Right lobe of liver (tissue), 6 donors: ENCODE data around the gene PGRMC2. TPM values are rescaled to one million over a fixed set of nuclear protein-coding genes. Genes with fewer than 3 reads are reported as not detected.
"Not testable (repeated sequence)": the region's sequence is repeated elsewhere in the genome, so short reads cannot be mapped to it uniquely, and the experiment has no call there.

Source experiments
- ATAC-seq, 4 donors: fragments of 200-7000 bp; cut with Tn5 transposase; one replicate each; pipeline ENCODE4 v1.9.1; 2020; ENCODE audit warnings: mild to moderate bottlenecking in 4 of 4, moderate library complexity in 4 of 4
- DNase-seq, 3 donors: peaks; one replicate each; pipeline ENCODE4 v3.0.0-alpha.2; 2020
- H3K27ac ChIP-seq, 3 donors: fragments of 200-600 bp; one replicate each; pipeline ENCODE4 v1.8.0; 2022
- H3K27me3 ChIP-seq, 2 donors: fragments of 200-600 bp; one replicate each; pipeline ENCODE4 v1.8.0; 2022
- H3K36me3 ChIP-seq, 4 donors: fragments of 200-600 bp; sonication (generic) in 1 of 4; one replicate each; pipeline versions ENCODE4 v1.5.1 to v1.8.0; 2017 to 2022; ENCODE audit warnings: control low read depth in 1 of 4
- H3K4me1 ChIP-seq, 4 donors: fragments of 200-600 bp; sonication (generic) in 1 of 4; one replicate each; pipeline versions ENCODE4 v1.5.1 to v1.8.0; 2017 to 2022; ENCODE audit warnings: control low read depth in 1 of 4
- H3K4me3 ChIP-seq, 3 donors: fragments of 200-600 bp; one replicate each; pipeline ENCODE4 v1.8.0; 2022
- H3K9me3 ChIP-seq, 4 donors: fragments of 200-600 bp; sonication (generic) in 1 of 4; one replicate each; pipeline versions ENCODE4 v1.5.1 to v1.8.0; 2017 to 2022; ENCODE audit warnings: control low read depth in 1 of 4
- CTCF ChIP-seq, 4 donors: fragments of 200-600 bp in 3 of 4; fragments of 450-650 bp in 1 of 4; IDR thresholded peaks; one replicate each; pipeline versions ENCODE4 v1.5.1 to v1.8.0; 2016 to 2022; ENCODE audit warnings: antibody characterized with exemption in 4 of 4, mild to moderate bottlenecking in 2 of 4
- POLR2A ChIP-seq: fragments of 450-650 bp; IDR thresholded peaks from one replicate; pipeline ENCODE4 v1.6.1; 2017; ENCODE audit warnings: antibody characterized with exemption, mild to moderate bottlenecking
- WGBS: methylation state at CpG from one replicate; pipeline ENCODE4 v1.1.6; 2018; ENCODE audit warnings: low coverage, low lambda C conversion rate; ENCODE audit not compliant: insufficient coverage; ENCODE audit errors: missing lambda C conversion rate; 5-methylcytosine and 5-hydroxymethylcytosine counted together
- intact Hi-C, 2 donors: fragments of 100-400 bp; cut with DNase I; formaldehyde crosslinking; loops; one replicate each; pipeline versions ENCODE4 v1.11.2 to v1.14.1; 2022
- total RNA-seq, 6 experiments: library from RNA; depleted of rRNA in 2 of 6; stranded (reverse); fragments of >200 nt in 2 of 6; fragmentation: NEBNext Ultra II Directional in 3 of 6; extraction: Animal tissue kit (Norgen Biotek cat#: 25700) in 3 of 6; gene quantifications; one replicate each; pipeline versions ENCODE4 v1.1.0 to v1.2.4, GENCODE V29; 2016 to 2023
- donor health status: DM: no; HTN: yes; CAD: no.
- donor health status: DM: no; HTN: no; CAD: no.
- donor health status: DM: no; HTN: no; CAD: no.
- donor health status: DM: no; HTN: yes; CAD: no.
- donor health status: DM: no; HTN: yes; CAD: no.

PGRMC2 gene
- total RNA-seq, 6 experiments from 2014 or later: 54.3 to 129 (median 65.7) TPM

GRCh38 chr4:128259889-128260288, 27.7 kb downstream of the PGRMC2 start:
- H3K4me1 ChIP-seq, intact Hi-C loops, DNase-seq, H3K4me3 ChIP-seq, H3K27me3 ChIP-seq, H3K27ac ChIP-seq, H3K9me3 ChIP-seq, ATAC-seq, H3K36me3 ChIP-seq: not testable (repeated sequence)
- 57% methylated on average over 4 of the region's 5 CpGs for WGBS

GRCh38 chr4:128258166-128258565, 29.4 kb downstream of the PGRMC2 start:
- WGBS: 85% methylated on average over 4 of the region's 4 CpGs
- ATAC-seq, DNase-seq: not testable (repeated sequence)

GRCh38 chr4:128256539-128256938, 31.1 kb downstream of the PGRMC2 start:
- 27% methylated on average over 1 of the region's 1 CpG for WGBS
- intact Hi-C loops: no loop called here
- TF ChIP-seq CTCF (IDR thresholded peaks at IDR 0.05): no peak
- TF ChIP-seq POLR2A: no peak
- Histone ChIP-seq H3K36me3 (no peaks in the 10 kb centered on the region), H3K27ac (no peak overlapping the region), H3K27me3 (no peaks in the 10 kb centered on the region), H3K9me3 (no peaks in the 10 kb centered on the region), H3K4me1 (no peaks in the 10 kb centered on the region), H3K4me3 (no peak overlapping the region)
- no peak for ATAC-seq
- DNase-seq: no peak

More at GRCh38 chr4:128258166-128258565, 29.4 kb downstream of the PGRMC2 start:
- H3K4me1 ChIP-seq, intact Hi-C loops, H3K36me3 ChIP-seq, H3K4me3 ChIP-seq, H3K27ac ChIP-seq, H3K9me3 ChIP-seq, H3K27me3 ChIP-seq: not testable (repeated sequence)

GRCh38 chr4:128255906-128256305, 31.7 kb downstream of the PGRMC2 start:
- WGBS: 96% methylated on average over 2 of the region's 3 CpGs

GRCh38 chr4:128249787-128250668, 37.6 kb downstream of the PGRMC2 start:
- 51% methylated on average over 4 of the region's 4 CpGs for WGBS
- no peak overlapping the region for H3K27ac ChIP-seq

More at GRCh38 chr4:128255906-128256305, 31.7 kb downstream of the PGRMC2 start:
- no peak for TF ChIP-seq POLR2A
- no peak for TF ChIP-seq CTCF (IDR thresholded peaks at IDR 0.05)
- Histone ChIP-seq H3K27ac (no peak overlapping the region), H3K27me3 (no peaks in the 10 kb centered on the region), H3K4me3 (no peak overlapping the region), H3K4me1 (no peaks in the 10 kb centered on the region), H3K9me3 (no peaks in the 10 kb centered on the region), H3K36me3 (no peaks in the 10 kb centered on the region)
- no peak for DNase-seq
- ATAC-seq: no peak
- intact Hi-C loops: no loop called here

More at GRCh38 chr4:128249787-128250668, 37.6 kb downstream of the PGRMC2 start:
- H3K4me3 ChIP-seq: no peak overlapping the region
- peaks cover 0 to 5% (median 0%) of the 10 kb centered on the region in 4 donors for H3K9me3 ChIP-seq
- no peaks in the 10 kb centered on the region for H3K4me1 ChIP-seq
- DNase-seq: no peak
- no peak for TF ChIP-seq POLR2A
- no peak for TF ChIP-seq CTCF (IDR thresholded peaks at IDR 0.05)
- intact Hi-C loops: no loop called here
- no peak for ATAC-seq
- H3K27me3 ChIP-seq: no peaks in the 10 kb centered on the region
- H3K36me3 ChIP-seq: no peaks in the 10 kb centered on the region
